ENCODE measurements around the gene NCOA4.

NCOA4 gene

GRCh38 chr10:46024948-46025347 lies 5.5 kb downstream of the NCOA4 start:
- peaks cover 4% of the 10 kb centered on the region; the same call in 1 of the 2 replicates for H3K9me3 ChIP-seq
- H3K4me3 ChIP-seq: no peak overlapping the region
- no peak overlapping the region for H3K9ac ChIP-seq
- H3K27ac ChIP-seq: no peak overlapping the region
- H3K36me3 ChIP-seq: peaks cover 32% of the 10 kb centered on the region
- H3K4me1 ChIP-seq: peaks cover 46% of the 10 kb centered on the region
- H4K20me1 ChIP-seq: peaks cover 100% of the 10 kb centered on the region
- TF ChIP-seq Cebpa-rat (IDR thresholded peaks at IDR 0.05): no peak
- H3K4me2 ChIP-seq: no peak overlapping the region
- H3K27me3 ChIP-seq: no peaks in the 10 kb centered on the region

GRCh38 chr10:46022978-46023702 lies 7.3 kb downstream of the NCOA4 start:
- peak overlapping the region; percentile 59 for H3K4me3 ChIP-seq
- TF ChIP-seq Cebpa-rat (IDR thresholded peaks at IDR 0.05): no peak
- H3K36me3 ChIP-seq: peaks cover 32% of the 10 kb centered on the region

GRCh38 chr10:46020344-46020657 lies 10.1 kb downstream of the NCOA4 start:
- Histone ChIP-seq H3K4me2 (peak overlapping the region; percentile 35), H3K27ac (0 out of 2 replicates have a peak overlapping the region, but pooled peaks have one; percentile 0), H4K20me1 (peaks cover 100% of the 10 kb centered on the region), H3K4me1 (peaks cover 40% of the 10 kb centered on the region), H3K9me3 (peaks cover 4% of the 10 kb centered on the region; the same call in 1 of the 2 replicates), H3K36me3 (peaks cover 34% of the 10 kb centered on the region), H3K4me3 (no peak overlapping the region), H3K27me3 (no peaks in the 10 kb centered on the region), H3K9ac (no peak overlapping the region)
- no peak for TF ChIP-seq Cebpa-rat (IDR thresholded peaks at IDR 0.05)

More at GRCh38 chr10:46022978-46023702, 7.3 kb downstream of the NCOA4 start:
- H3K27me3 ChIP-seq: no peaks in the 10 kb centered on the region
- 0 out of 2 replicates have a peak overlapping the region, but pooled peaks have one; percentile 23 for H3K9ac ChIP-seq
- H3K4me2 ChIP-seq: peak overlapping the region; percentile 70
- peaks cover 4% of the 10 kb centered on the region; the same call in 1 of the 2 replicates for H3K9me3 ChIP-seq
- no peak overlapping the region for H3K27ac ChIP-seq
- H4K20me1 ChIP-seq: peaks cover 100% of the 10 kb centered on the region
- peaks cover 46% of the 10 kb centered on the region for H3K4me1 ChIP-seq

GRCh38 chr10:46019569-46020343 lies 10.7 kb downstream of the NCOA4 start:
- H3K4me2 ChIP-seq: peak overlapping the region; percentile 38

GRCh38 chr10:46019177-46019528 lies 11.3 kb downstream of the NCOA4 start:
- no peak overlapping the region for H3K4me3 ChIP-seq
- peaks cover 99% of the 10 kb centered on the region for H4K20me1 ChIP-seq
- H3K4me2 ChIP-seq: peak overlapping the region; percentile 38; the same call in 1 of the 2 replicates
- H3K27ac ChIP-seq: no peak overlapping the region
- no peaks in the 10 kb centered on the region for H3K27me3 ChIP-seq
- H3K9ac ChIP-seq: no peak overlapping the region
- no peak for TF ChIP-seq Cebpa-rat (IDR thresholded peaks at IDR 0.05)
- peaks cover 37% of the 10 kb centered on the region for H3K36me3 ChIP-seq
- peaks cover 4% of the 10 kb centered on the region; the same call in 1 of the 2 replicates for H3K9me3 ChIP-seq
- peaks cover 38% of the 10 kb centered on the region for H3K4me1 ChIP-seq

More at GRCh38 chr10:46019569-46020343, 10.7 kb downstream of the NCOA4 start:
- H3K4me1 ChIP-seq: peaks cover 40% of the 10 kb centered on the region
- no peak overlapping the region for H3K4me3 ChIP-seq
- H3K27ac ChIP-seq: 0 out of 2 replicates have a peak overlapping the region, but pooled peaks have one; percentile 0
- no peak for TF ChIP-seq Cebpa-rat (IDR thresholded peaks at IDR 0.05)
- peaks cover 4% of the 10 kb centered on the region; the same call in 1 of the 2 replicates for H3K9me3 ChIP-seq
- H4K20me1 ChIP-seq: peaks cover 100% of the 10 kb centered on the region
- H3K9ac ChIP-seq: no peak overlapping the region
- H3K36me3 ChIP-seq: peaks cover 34% of the 10 kb centered on the region
- no peaks in the 10 kb centered on the region for H3K27me3 ChIP-seq

- H3K9ac ChIP-seq: no peak overlapping the region
- H3K9me3 ChIP-seq: peaks cover 4% of the 10 kb centered on the region; the same call in 1 of the 2 replicates
- H3K4me3 ChIP-seq: no peak overlapping the region
- H3K36me3 ChIP-seq: peaks cover 42% of the 10 kb centered on the region
- H3K4me1 ChIP-seq: peaks cover 33% of the 10 kb centered on the region
- H3K27me3 ChIP-seq: no peaks in the 10 kb centered on the region
- H3K27ac ChIP-seq: no peak overlapping the region; the same call in 1 of the 2 replicates
- no peak for TF ChIP-seq Cebpa-rat (IDR thresholded peaks at IDR 0.05)
- H3K4me2 ChIP-seq: peak overlapping the region; percentile 38; the same call in 1 of the 2 replicates
- peaks cover 98% of the 10 kb centered on the region for H4K20me1 ChIP-seq
Measured at GRCh38 chr10:46018453-46019176, 11.8 kb downstream of the NCOA4 start.

GRCh38 chr10:46017733-46018132 lies 12.7 kb downstream of the NCOA4 start:
- H4K20me1 ChIP-seq: peaks cover 90% of the 10 kb centered on the region
- H3K9me3 ChIP-seq: no peaks in the 10 kb centered on the region
- no peak overlapping the region for H3K4me2 ChIP-seq
- no peak overlapping the region for H3K9ac ChIP-seq
- peaks cover 25% of the 10 kb centered on the region for H3K4me1 ChIP-seq
- TF ChIP-seq Cebpa-rat (IDR thresholded peaks at IDR 0.05): no peak
- no peak overlapping the region for H3K27ac ChIP-seq
- peaks cover 45% of the 10 kb centered on the region for H3K36me3 ChIP-seq
- H3K27me3 ChIP-seq: no peaks in the 10 kb centered on the region
- no peak overlapping the region for H3K4me3 ChIP-seq

- Histone ChIP-seq H4K20me1 (peaks cover 80% of the 10 kb centered on the region), H3K27ac (no peak overlapping the region), H3K4me1 (peaks cover 25% of the 10 kb centered on the region)
Measured at GRCh38 chr10:46016811-46017210, 13.6 kb downstream of the NCOA4 start.

GRCh38 chr10:46016190-46016589 lies 14.2 kb downstream of the NCOA4 start:
- Histone ChIP-seq H3K9ac (no peak overlapping the region), H3K4me1 (peaks cover 25% of the 10 kb centered on the region), H3K36me3 (peaks cover 58% of the 10 kb centered on the region), H3K4me3 (no peak overlapping the region), H3K9me3 (no peaks in the 10 kb centered on the region), H3K4me2 (no peak overlapping the region), H4K20me1 (peaks cover 74% of the 10 kb centered on the region), H3K27ac (no peak overlapping the region), H3K27me3 (no peaks in the 10 kb centered on the region)
- TF ChIP-seq Cebpa-rat (IDR thresholded peaks at IDR 0.05): no peak

More at GRCh38 chr10:46016811-46017210, 13.6 kb downstream of the NCOA4 start:
- H3K9me3 ChIP-seq: no peaks in the 10 kb centered on the region
- peaks cover 52% of the 10 kb centered on the region for H3K36me3 ChIP-seq
- H3K4me3 ChIP-seq: no peak overlapping the region
- no peaks in the 10 kb centered on the region for H3K27me3 ChIP-seq
- H3K4me2 ChIP-seq: no peak overlapping the region
- no peak for TF ChIP-seq Cebpa-rat (IDR thresholded peaks at IDR 0.05)
- no peak overlapping the region for H3K9ac ChIP-seq

All from BLaER1 (cell line).